Medulla oblongata (tissue), 1 donor: ENCODE measurements around the gene ZNF496.
"Not testable (repeated sequence)": the region's sequence is repeated elsewhere in the genome, so short reads cannot be mapped to it uniquely, and the experiment has no call there.

ENCODE experiments used
- DNase-seq: peaks from one replicate; pipeline ENCODE4 v3.0.0-alpha.2; 2015; ENCODE audit errors: extremely low spot score

ZNF496 gene

DNA sequence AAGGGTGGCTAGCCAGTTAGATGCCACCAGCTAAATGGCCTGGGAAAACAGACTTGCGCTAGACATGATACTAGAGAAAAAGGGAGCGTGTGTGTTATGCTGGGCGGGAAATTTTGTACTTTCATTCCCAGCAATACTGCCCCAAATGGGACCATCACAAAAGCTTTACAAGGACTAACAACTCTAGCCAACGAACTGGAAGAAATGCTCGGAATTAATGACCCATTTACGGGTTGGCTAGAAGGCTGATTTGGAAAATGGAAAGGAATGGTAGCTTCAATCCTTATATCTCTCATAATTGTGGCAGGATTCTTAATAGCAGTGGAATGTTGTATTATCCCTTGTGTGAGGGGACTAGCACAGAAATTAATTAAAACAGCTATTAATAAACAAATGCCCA lies 27.9 kb upstream of the ZNF496 start:
- DNase-seq = no peak

GRCh38 chr1:247358920-247359319 lies 27.3 kb upstream of the ZNF496 start:
- peak; percentile 41 for DNase-seq

GRCh38 chr1:247357781-247358211 lies 26.1 kb upstream of the ZNF496 start:
- DNase-seq = peak; percentile 25

DNA sequence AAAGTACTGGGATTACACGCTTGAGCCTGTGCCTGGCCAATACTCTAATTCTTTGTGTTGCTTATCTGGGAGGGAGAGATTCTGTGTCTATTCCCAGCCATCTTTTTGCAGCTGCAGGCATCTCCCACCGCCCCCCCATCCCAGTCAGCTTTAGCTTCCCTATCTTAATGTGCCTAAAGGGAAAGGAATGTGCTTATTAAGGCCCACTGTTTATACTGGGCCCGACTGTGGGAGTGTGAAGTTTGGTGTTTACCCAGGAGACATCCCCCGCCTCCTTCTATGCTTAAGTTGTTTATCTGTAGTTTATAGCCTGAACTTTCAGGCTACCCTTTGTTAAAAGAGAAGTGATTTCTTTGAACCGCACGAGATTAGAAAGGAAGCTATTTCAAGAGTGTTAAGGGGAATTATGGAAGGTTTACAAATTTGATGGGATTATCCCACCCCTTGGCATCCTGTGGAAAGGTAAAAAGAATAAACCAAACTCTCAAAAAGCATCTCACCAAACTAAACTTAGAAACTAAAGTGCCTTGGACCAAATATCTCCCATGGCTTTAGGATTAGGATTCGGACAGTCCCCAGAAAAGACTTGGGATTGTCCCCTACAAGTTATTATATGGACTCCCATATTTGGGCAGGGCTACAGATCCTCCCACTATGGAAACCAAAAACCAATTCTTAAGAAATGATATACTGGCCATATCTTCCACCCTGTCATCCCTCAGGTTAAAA lies 25.5 kb upstream of the ZNF496 start:
- no peak for DNase-seq

DNA sequence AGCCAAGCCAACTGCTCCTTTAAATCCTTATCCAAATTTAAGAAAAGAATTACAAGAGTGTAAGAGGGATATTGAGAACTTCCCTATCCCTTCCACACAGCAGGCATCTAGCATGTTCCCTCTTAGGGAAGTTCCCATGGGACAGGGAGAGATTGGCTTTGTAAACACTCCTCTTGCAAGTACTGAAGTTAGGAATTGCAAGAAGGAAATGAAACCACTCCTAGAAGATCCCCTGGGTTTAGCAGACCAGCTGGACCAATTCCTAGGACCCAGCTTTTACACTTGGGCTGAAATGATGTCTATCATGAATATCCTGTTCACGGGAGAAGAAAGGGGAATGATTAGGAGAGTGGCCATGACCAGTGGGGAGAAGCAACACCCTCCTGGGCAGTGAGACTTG lies 23.5 kb upstream of the ZNF496 start:
- DNase-seq = not testable (repeated sequence)

- DNase-seq = no peak
Observed at GRCh38 chr1:247352175-247352574, 20.5 kb upstream of the ZNF496 start.

- no peak for DNase-seq
Observed at GRCh38 chr1:247350587-247350986, 18.9 kb upstream of the ZNF496 start.

GRCh38 chr1:247347477-247348222 lies 16.0 kb upstream of the ZNF496 start:
- no peak for DNase-seq

GRCh38 chr1:247345881-247346280 lies 14.2 kb upstream of the ZNF496 start:
- no peak for DNase-seq

GRCh38 chr1:247343801-247344200 lies 12.1 kb upstream of the ZNF496 start:
- no peak for DNase-seq

GRCh38 chr1:247338723-247339275 lies 7.1 kb upstream of the ZNF496 start:
- DNase-seq = no peak

DNA sequence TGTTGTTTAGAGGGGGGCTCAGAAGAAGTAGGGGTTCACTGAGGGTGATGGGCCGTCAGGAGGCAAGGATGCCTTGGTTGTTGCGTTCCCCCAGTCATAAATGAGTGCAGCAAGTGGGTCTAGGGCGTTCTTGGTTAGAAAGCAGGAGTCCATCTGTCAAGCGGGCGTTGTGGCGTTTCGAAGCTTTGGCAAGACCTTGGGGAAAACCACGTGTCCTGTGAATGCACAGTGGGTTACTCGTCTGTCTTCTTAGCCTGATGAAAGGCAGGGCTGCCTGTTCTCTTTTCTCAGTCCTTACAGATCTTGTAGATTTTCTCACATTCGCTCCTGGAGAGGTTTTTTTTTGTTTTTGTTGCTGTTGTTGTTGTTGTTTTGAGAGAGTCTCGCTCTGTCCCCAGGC lies 6.3 kb upstream of the ZNF496 start:
- DNase-seq = no peak

DNA sequence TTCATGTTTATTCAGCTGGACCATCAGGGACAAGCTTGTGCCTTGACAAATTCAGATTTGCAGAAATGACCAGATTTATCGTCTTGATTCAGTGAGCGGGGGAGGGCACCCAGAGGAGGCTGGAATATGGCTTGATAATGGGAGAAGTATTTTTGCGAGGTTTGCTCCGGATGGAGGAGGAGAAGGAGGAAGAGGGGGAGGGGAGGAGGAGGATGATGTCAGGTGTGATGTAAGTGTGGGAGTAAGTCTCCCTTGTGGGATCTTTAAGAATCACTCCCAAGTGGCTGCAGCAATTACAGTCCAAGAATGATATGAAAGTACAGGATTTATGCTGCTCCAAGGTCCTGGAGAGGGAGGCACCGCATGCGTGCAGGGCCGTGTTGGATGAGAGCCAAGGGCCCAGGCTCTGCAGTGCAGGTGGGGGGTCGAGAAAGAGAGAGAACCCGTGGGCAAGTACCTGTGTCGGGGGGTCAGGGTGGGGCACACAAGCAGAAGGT lies 5.6 kb upstream of the ZNF496 start:
- DNase-seq = no peak

- no peak for DNase-seq
Observed at GRCh38 chr1:247336390-247336789, 4.7 kb upstream of the ZNF496 start.

GRCh38 chr1:247335882-247336281 lies 4.2 kb upstream of the ZNF496 start:
- DNase-seq = no peak

DNA sequence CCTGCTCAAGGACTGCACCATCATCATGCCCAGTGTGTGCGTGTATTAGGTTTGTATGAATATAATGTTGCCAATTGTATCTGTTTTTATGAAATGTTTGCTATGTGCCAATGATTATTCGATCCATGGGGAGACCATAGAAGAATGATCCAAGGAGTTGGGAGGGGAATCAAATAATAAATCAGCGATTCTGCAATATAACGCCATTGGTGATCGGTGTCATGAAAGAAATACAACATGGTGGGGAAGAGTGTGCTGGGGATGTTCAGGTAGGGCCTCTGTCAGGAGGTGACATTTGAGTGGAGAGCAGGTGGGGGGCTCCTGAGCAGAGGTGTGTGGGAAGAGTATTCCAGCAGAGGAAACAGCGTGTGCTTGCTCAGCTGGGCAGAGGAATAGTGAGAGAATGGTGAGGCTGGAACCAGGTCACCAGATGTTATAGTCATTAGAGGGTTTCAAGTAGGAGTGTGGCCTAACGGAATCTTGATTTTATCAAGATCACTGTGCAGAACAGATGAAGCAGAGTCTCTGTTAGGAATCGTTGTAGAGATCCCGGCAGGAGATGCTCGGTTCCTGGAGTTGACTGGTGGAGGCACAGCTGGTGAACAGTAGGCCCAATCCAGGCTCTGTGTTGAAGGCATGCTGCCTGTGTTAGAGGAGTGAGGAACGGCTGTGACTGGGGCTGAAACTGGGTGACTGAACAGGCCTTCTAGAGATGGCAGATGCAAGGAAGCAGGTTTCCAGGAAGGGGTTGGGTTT lies 2.9 kb upstream of the ZNF496 start:
- DNase-seq = no peak

- peak; percentile 66 for DNase-seq
Observed at GRCh38 chr1:247332623-247333361, 1.1 kb upstream of the ZNF496 start.

- DNase-seq = peak; percentile 39
Observed at GRCh38 chr1:247332215-247332622, 552 bp upstream of the ZNF496 start.

- DNase-seq = peak; percentile 46
Observed at GRCh38 chr1:247331172-247331524, 519 bp downstream of the ZNF496 start.

GRCh38 chr1:247330548-247331171 lies 1.0 kb downstream of the ZNF496 start:
- DNase-seq = no peak

- no peak for DNase-seq
Observed at GRCh38 chr1:247329097-247329617, 2.5 kb downstream of the ZNF496 start.
